Liver (tissue), 9 donors: ENCODE measurements around the gene SMYD3. TPM values are rescaled to one million over a fixed set of nuclear protein-coding genes. Genes with fewer than 3 reads are reported as not detected.

ENCODE experiments used
- DNase-seq: peaks from one replicate; pipeline ENCODE4 v3.0.0-alpha.2; 2017; ENCODE audit warnings: low spot score
- H3K27ac ChIP-seq, 2 donors: one replicate each; pipeline ENCODE4 v1.7.0; 2013; ENCODE audit warnings: inconsistent platforms in 2 of 2, low read length in 2 of 2, control low read depth in 1 of 2, low read depth in 1 of 2, mild to moderate bottlenecking in 1 of 2
- H3K27me3 ChIP-seq, 4 donors: one replicate each; pipeline versions ENCODE4 v1.6.1 to v1.7.0; 2013; ENCODE audit warnings: low read length in 3 of 4, inconsistent platforms in 1 of 4, mild to moderate bottlenecking in 1 of 4, moderate library complexity in 1 of 4; ENCODE audit not compliant: control insufficient read depth in 4 of 4, insufficient read depth in 4 of 4
- H3K36me3 ChIP-seq, 4 donors: one replicate each; pipeline versions ENCODE4 v1.6.1 to v1.7.0; 2013; ENCODE audit warnings: low read length in 3 of 4, mild to moderate bottlenecking in 3 of 4, low read depth in 1 of 4, moderate library complexity in 1 of 4; ENCODE audit not compliant: control insufficient read depth in 4 of 4, insufficient read depth in 3 of 4
- H3K4me1 ChIP-seq, 4 donors: one replicate each; pipeline versions ENCODE4 v1.6.1 to v1.7.0; 2013; ENCODE audit warnings: low read length in 3 of 4, mild to moderate bottlenecking in 3 of 4, moderate library complexity in 1 of 4; ENCODE audit not compliant: control insufficient read depth in 4 of 4, insufficient read depth in 4 of 4
- H3K4me3 ChIP-seq, 3 donors: one replicate each; pipeline versions ENCODE4 v1.6.1 to v1.7.0; 2013; ENCODE audit warnings: low read length in 3 of 3, control low read depth in 1 of 3, low read depth in 1 of 3, mild to moderate bottlenecking in 1 of 3
- H3K9ac ChIP-seq, 2 donors: one replicate each; pipeline ENCODE4 v1.7.0; 2013; ENCODE audit warnings: low read length in 2 of 2, mild to moderate bottlenecking in 2 of 2, moderate library complexity in 2 of 2, control low read depth in 1 of 2, low read depth in 1 of 2
- H3K9me3 ChIP-seq, 4 donors: one replicate each; pipeline versions ENCODE4 v1.6.1 to v1.7.0; 2013; ENCODE audit warnings: low read length in 3 of 4; ENCODE audit not compliant: control insufficient read depth in 4 of 4
- ATF3 ChIP-seq: IDR thresholded peaks from 2 replicates; pipeline ENCODE4 v1.6.1; 2016; ENCODE audit warnings: antibody characterized with exemption
- CTCF ChIP-seq: fragments of 150-350 bp; IDR thresholded peaks from 2 replicates; pipeline ENCODE4 v1.5.1; 2017; ENCODE audit warnings: improper control_type of control experiment, low read depth, low read length; ENCODE audit not compliant: missing input control
- EGR1 ChIP-seq, 2 donors: IDR thresholded peaks; 2 replicates each; pipeline ENCODE4 v1.6.1; 2016 to 2018; ENCODE audit warnings: antibody characterized with exemption in 2 of 2, low read depth in 2 of 2
- FOXA1 ChIP-seq: IDR thresholded peaks from 2 replicates; pipeline ENCODE4 v1.6.1; 2016; ENCODE audit warnings: antibody characterized with exemption
- FOXA2 ChIP-seq: IDR thresholded peaks from 2 replicates; pipeline ENCODE4 v1.6.1; 2016; ENCODE audit warnings: antibody characterized with exemption
- GABPA ChIP-seq, 2 donors: IDR thresholded peaks in 1 of 2; conservative IDR thresholded peaks in 1 of 2; 2 replicates each; pipeline ENCODE4 v1.6.1; 2016; ENCODE audit warnings: antibody characterized with exemption in 2 of 2, mild to moderate bottlenecking in 1 of 2, moderate library complexity in 1 of 2
- HNF4A ChIP-seq, 2 donors: conservative IDR thresholded peaks; 2 replicates each; pipeline ENCODE4 v1.6.1; 2016; ENCODE audit warnings: antibody characterized with exemption in 2 of 2, mild to moderate bottlenecking in 2 of 2
- HNF4G ChIP-seq: IDR thresholded peaks from 2 replicates; pipeline ENCODE4 v1.6.1; 2016; ENCODE audit warnings: antibody characterized with exemption
- JUND ChIP-seq, 2 donors: IDR thresholded peaks; 2 replicates each; pipeline ENCODE4 v1.6.1; 2016; ENCODE audit warnings: antibody characterized with exemption in 2 of 2
- NR2F2 ChIP-seq: IDR thresholded peaks from 2 replicates; pipeline ENCODE4 v1.6.1; 2016; ENCODE audit warnings: antibody characterized with exemption
- RAD21 ChIP-seq, 2 donors: IDR thresholded peaks; 2 replicates each; pipeline ENCODE4 v1.6.1; 2016; ENCODE audit warnings: antibody characterized with exemption in 2 of 2, mild to moderate bottlenecking in 2 of 2
- REST ChIP-seq: IDR thresholded peaks from 2 replicates; pipeline ENCODE4 v1.6.1; 2016; ENCODE audit warnings: antibody characterized with exemption, mild to moderate bottlenecking
- RXRA ChIP-seq, 2 donors: IDR thresholded peaks; 2 replicates each; pipeline ENCODE4 v1.6.1; 2017 to 2018; ENCODE audit warnings: antibody characterized with exemption in 2 of 2, mild to moderate bottlenecking in 1 of 2
- SP1 ChIP-seq: IDR thresholded peaks from 2 replicates; pipeline ENCODE4 v1.6.1; 2018; ENCODE audit warnings: antibody characterized with exemption, mild to moderate bottlenecking
- TAF1 ChIP-seq: conservative IDR thresholded peaks from 2 replicates; pipeline ENCODE4 v1.6.1; 2016; ENCODE audit warnings: antibody characterized with exemption, mild to moderate bottlenecking
- YY1 ChIP-seq: IDR thresholded peaks from 2 replicates; pipeline ENCODE4 v1.6.1; 2016; ENCODE audit warnings: antibody characterized with exemption, mild to moderate bottlenecking
- WGBS: extraction: QIAGEN DNeasy Blood & Tissue Kit; methylation state at CpG from one replicate; pipeline ENCODE4 v1.1.7; 2013; 5-methylcytosine and 5-hydroxymethylcytosine counted together
- polyA plus RNA-seq, 2 donors: library from polyadenylated mRNA; stranded (reverse) in 1 of 2; unstranded in 1 of 2; fragments of 200-250 nt in 1 of 2; fragments of >200 nt in 1 of 2; fragmentation: Nextera tagmentation in 1 of 2; extraction: Ambion mirVana in 1 of 2; gene quantifications; one replicate each; pipeline versions ENCODE4 v1.2.1 to v1.2.3, GENCODE V29; 2013 to 2015
- total RNA-seq, 2 donors: library from RNA; depleted of rRNA; stranded (reverse); fragments of >200 nt; gene quantifications; one replicate each; pipeline ENCODE4 v1.2.3, GENCODE V29; 2014
- TF ChIP-seq, protein P1 (sequence below): IDR thresholded peaks from 2 replicates; pipeline ENCODE4 v1.6.1; 2016; ENCODE audit warnings: antibody characterized with exemption
- TF ChIP-seq, protein P2 (sequence below): IDR thresholded peaks from 2 replicates; pipeline ENCODE4 v1.6.1; 2016; ENCODE audit warnings: antibody characterized with exemption
- donor health status: healthy.
- donor health status: healthy.
- donor health status: healthy.
- donor health status: healthy.
- donor health status: healthy.

The SMYD3 gene
- total and polyA plus RNA-seq, 4 donors, result 3.1 to 9.1 (median 8.0) TPM

DNA sequence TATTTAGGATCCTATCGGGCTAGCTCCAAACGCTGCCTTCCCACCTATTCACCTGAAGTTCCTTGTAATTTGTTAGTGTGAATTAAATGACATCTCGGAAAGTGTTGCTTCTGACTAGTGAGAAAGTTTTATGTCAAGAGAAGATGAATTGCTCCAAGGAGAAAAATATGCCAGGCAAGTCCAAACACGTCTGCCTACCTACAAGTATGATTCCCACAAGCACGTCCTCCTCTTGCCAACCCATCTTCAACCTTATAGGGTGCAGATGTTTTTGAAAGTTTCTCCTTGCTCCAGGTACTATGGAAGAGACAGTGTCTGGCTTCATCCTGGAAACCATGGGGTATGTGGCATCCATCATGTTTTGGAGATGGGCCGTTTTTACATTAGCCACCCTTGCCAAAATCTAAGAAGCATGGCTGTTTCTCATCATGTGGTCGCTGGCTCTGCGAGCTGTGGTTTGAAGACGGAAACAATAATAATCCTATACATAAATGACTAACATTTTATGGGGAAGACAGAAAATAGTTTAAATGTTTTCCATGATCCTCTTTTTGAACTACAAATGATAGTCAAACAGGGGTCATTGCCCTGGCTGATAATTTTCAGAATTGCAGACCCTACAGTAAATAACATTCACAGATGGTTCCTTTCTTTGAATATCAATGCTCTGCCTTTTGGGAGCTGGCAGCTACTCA, 505.8 kb downstream of the SMYD3 start:
- Histone ChIP-seq H3K27me3 (no peaks in the 10 kb centered on the region), H3K27ac (no peak overlapping the region), H3K9me3 (no peaks in the 10 kb centered on the region), H3K9ac (no peak overlapping the region), H3K4me3 (no peak overlapping the region), H3K4me1 (no peaks in the 10 kb centered on the region), H3K36me3 (no peaks in the 10 kb centered on the region)
- TF ChIP-seq ATF3 (no peak), NR2F2 (peak; percentile 11)
- DNase-seq, result no peak
- 80% methylated on average over 9 of the region's 9 CpGs for WGBS

GRCh38 chr1:246000638-246001015, 506.5 kb downstream of the SMYD3 start:
- WGBS, result 98% methylated on average over 5 of the region's 5 CpGs
- no peaks in the 10 kb centered on the region for H3K27me3 ChIP-seq
- H3K9me3 ChIP-seq, result no peaks in the 10 kb centered on the region
- no peaks in the 10 kb centered on the region for H3K4me1 ChIP-seq
- no peak for DNase-seq
- no peak overlapping the region for H3K4me3 ChIP-seq
- H3K9ac ChIP-seq, result no peak overlapping the region
- TF ChIP-seq CTCF (no peak), HNF4A (conservative IDR thresholded peaks at IDR 0.05) (no peak), SP1 (no peak), NR2F2 (no peak), RAD21 (IDR thresholded peaks at IDR 0.05) (no peak), ATF3 (no peak), FOXA2 (no peak), EGR1 (IDR thresholded peaks at IDR 0.05; ENCODE audit: low read depth in 2 of 2) (no peak), YY1 (no peak), FOXA1 (no peak), REST (no peak), GABPA (IDR thresholded peaks at IDR 0.05 in 1 of 2, conservative IDR thresholded peaks at IDR 0.05 in 1 of 2) (no peak), JUND (IDR thresholded peaks at IDR 0.05) (no peak), RXRA (IDR thresholded peaks at IDR 0.05) (no peak), TAF1 (no peak), HNF4G (no peak)
- TF ChIP-seq, protein P1, sequence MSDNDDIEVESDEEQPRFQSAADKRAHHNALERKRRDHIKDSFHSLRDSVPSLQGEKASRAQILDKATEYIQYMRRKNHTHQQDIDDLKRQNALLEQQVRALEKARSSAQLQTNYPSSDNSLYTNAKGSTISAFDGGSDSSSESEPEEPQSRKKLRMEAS, result no peak
- TF ChIP-seq, protein P2, sequence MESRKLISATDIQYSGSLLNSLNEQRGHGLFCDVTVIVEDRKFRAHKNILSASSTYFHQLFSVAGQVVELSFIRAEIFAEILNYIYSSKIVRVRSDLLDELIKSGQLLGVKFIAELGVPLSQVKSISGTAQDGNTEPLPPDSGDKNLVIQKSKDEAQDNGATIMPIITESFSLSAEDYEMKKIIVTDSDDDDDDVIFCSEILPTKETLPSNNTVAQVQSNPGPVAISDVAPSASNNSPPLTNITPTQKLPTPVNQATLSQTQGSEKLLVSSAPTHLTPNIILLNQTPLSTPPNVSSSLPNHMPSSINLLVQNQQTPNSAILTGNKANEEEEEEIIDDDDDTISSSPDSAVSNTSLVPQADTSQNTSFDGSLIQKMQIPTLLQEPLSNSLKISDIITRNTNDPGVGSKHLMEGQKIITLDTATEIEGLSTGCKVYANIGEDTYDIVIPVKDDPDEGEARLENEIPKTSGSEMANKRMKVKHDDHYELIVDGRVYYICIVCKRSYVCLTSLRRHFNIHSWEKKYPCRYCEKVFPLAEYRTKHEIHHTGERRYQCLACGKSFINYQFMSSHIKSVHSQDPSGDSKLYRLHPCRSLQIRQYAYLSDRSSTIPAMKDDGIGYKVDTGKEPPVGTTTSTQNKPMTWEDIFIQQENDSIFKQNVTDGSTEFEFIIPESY, result no peak
- no peaks in the 10 kb centered on the region for H3K36me3 ChIP-seq
- H3K27ac ChIP-seq, result no peak overlapping the region
